AG09309 (cell line): ENCODE data around the gene YJU2.

Source experiments
- DNase-seq: peaks from one replicate; pipeline ENCODE4 v3.0.0-alpha.2; 2010; ENCODE audit warnings: low read depth
- H3K4me3 ChIP-seq: 2 replicates; pipeline ENCODE4 v1.5.1; 2011; ENCODE audit warnings: mild to moderate bottlenecking, low read depth, low read length, moderate library complexity; ENCODE audit not compliant: control insufficient read depth
- CTCF ChIP-seq: IDR thresholded peaks from 2 replicates; pipeline ENCODE4 v1.5.1; 2011; ENCODE audit warnings: mild to moderate bottlenecking, low read depth, low read length, inconsistent platforms; ENCODE audit not compliant: insufficient read depth, control insufficient read depth; ENCODE audit errors: missing control alignments

YJU2 gene

DNA sequence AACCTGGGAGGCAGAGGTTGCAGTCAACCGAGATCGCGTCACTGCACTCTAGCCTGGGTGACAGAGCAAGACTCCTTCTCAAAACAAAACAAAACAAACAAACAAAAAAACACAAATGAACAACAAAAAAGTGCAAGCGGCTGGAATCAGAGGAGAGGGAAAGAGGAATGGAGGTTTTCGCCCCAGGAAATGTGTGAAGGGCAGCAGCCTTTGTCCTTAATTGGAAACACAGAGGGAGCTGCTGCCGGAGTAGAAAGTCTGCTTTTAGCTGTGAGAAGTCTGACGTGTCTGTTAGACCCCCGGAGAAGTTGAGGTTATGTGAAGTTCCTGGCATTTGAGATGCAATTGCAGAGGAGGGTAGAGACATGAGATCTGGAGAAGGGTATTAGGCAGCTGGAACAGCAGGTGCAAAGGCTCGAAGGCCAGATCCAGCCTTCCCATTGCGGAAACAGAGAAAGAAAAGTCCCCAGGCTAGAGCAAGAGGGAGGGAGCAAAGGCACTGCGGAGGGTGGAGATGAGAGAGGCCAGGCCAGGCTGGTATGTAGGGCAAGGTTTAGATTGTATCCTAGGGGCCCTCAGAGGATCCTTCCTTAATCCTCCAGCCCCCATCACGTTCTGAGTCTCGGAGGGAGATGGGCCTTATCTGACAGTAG is 54.8 kb downstream of the YJU2 start:
- no peak overlapping the region for H3K4me3 ChIP-seq
- TF ChIP-seq CTCF: no peak
- DNase-seq: no peak

DNA sequence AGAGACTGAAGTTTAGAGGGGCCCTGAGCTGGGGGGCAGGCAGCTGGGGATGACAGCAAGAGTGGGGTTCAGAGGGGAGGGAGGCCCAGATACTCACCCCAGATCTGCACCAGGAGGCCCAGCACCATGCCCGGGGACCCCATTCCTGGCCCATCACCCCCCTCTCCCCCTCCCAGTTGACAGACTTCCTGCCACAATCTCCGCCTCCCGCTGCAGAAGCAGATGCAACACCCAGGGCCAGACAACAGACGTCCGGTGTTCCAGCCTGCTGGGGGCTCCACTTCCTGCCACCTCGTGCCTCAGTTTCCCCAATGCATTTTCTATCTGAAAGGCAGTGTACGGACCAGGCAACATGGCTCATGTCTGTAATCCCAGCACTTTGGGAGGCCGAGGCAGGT is 55.4 kb downstream of the YJU2 start, which contains the start of gene TMIGD2:
TMIGD2 (minus strand) TSS at position 147 of the 398 bp plus-strand sequence; CDS start at position 143, 4 bp downstream.
- TF ChIP-seq CTCF: no peak
- DNase-seq: no peak
- no peak within 1 kb of the TSS for H3K4me3 ChIP-seq

DNA sequence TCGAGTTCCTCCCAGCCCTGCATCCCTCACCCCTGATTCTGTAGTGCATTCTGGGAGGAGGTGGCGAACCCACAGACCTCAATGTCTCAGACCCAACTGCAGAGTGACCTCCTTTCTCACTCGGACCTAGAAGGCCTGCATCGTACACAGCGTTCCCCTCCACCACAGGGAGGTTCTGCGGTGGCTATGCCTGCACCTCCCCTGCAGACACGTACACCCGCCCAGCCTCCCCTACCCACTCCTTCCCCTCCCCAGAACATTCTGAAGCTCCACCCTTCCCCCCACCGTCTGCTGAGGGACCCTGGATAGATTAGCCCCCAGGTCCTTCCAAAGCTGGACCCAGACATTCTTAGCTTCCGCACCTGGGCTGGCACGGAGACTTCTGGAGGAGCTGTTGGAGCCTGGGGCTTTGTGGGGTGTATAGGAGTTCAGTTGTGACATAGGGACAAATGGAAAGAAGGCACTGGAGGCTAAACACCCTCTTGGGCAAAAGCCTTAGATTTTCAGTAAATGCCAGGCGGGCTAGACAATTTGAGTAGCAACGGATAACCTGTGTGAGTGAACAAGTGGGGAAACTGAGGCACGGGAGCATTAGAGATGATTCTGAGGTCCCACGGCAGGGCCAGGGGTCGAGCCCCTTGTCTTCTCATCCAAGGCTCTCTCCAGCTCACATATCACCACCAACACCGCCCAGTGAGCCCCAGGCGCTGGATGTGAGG is 57.1 kb downstream of the YJU2 start:
- no peak for TF ChIP-seq CTCF
- H3K4me3 ChIP-seq: no peak overlapping the region

GRCh38 chr19:4304538-4305256 is 57.8 kb downstream of the YJU2 start, which contains the start of gene FSD1:
FSD1 (plus strand) TSS chr19:4304598; CDS start chr19:4304747, 149 bp downstream.
- no peak for DNase-seq
- H3K4me3 ChIP-seq: peak within 1 kb of the TSS; percentile 25
- no peak for TF ChIP-seq CTCF

More for the DNA sequence above, 57.1 kb downstream of the YJU2 start:
- no peak for DNase-seq

DNA sequence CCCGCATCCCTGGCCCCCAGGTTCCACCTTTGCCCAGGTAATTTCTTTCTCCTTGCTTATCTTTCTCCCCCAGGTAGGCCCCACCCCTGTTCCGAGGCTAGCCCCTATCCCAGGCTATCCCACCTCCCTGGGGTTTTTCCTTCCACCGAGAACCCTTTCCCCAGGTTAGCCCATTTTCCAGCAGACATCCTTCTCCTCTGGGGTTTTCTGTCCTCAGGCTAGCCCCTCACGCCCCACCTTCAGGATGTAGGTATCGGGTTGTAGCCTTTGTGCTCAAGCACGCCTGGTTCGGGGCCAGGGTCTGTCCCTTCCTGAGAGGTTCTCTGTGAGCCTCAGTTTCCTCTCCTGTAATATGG is 58.4 kb downstream of the YJU2 start:
- TF ChIP-seq CTCF: no peak
- H3K4me3 ChIP-seq: no peak overlapping the region
- DNase-seq: no peak

DNA sequence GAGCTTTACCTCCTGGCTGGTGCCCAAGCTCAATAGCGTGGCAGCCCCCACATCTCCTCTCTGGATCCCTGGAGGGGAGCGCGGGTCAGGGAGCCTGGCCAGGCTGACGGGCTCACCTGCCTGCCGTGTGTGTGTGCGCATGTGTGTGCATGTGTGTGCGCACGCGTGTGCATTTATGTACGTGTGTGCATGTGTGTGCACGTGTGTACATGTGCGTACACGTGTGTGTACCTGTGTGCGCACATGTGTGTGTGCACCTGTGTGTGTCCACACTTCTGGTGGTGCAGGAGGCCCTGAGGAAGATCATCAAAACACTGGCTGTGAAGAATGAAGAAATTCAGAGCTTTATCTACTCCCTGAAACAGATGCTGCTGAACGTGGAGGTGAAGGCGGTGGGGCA is 58.8 kb downstream of the YJU2 start:
- TF ChIP-seq CTCF: no peak
- DNase-seq: no peak
- H3K4me3 ChIP-seq: no peak overlapping the region
